Neural cell (in vitro differentiated cells): ENCODE results near the gene NR2C1. TPM values are rescaled to one million over a fixed set of nuclear protein-coding genes. Genes with fewer than 3 reads are reported as not detected.
"Not testable (repeated sequence)": the region's sequence is repeated elsewhere in the genome, so short reads cannot be mapped to it uniquely, and the experiment has no call there.

Experiments
- H2AFZ ChIP-seq: fragments of 200-600, 300-800 bp; sonication (generic), shearing (Covaris generic); 2 replicates; pipeline ENCODE4 v1.6.0; 2014; ENCODE audit warnings: low read depth, mild to moderate bottlenecking, antibody characterized with exemption, low read length, moderate library complexity
- H3F3A ChIP-seq: fragments of 200-600 bp; shearing (Covaris generic); 2 replicates; pipeline ENCODE4 v1.6.1; 2016; ENCODE audit warnings: mild to moderate bottlenecking, moderate library complexity, mixed read lengths, antibody characterized with exemption, low read length; ENCODE audit not compliant: insufficient read depth, poor library complexity, severe bottlenecking
- H3K27ac ChIP-seq: fragments of 200-600, 300-800 bp; sonication (generic), shearing (Covaris generic); 2 replicates; pipeline ENCODE4 v1.5.1; 2014; ENCODE audit warnings: mild to moderate bottlenecking, low read length, moderate library complexity
- H3K27me3 ChIP-seq: fragments of 300-800, 200-600 bp; sonication (generic), shearing (Covaris generic); 2 replicates; pipeline ENCODE4 v1.6.0; 2014; ENCODE audit warnings: mild to moderate bottlenecking, low read depth, low read length, moderate library complexity; ENCODE audit not compliant: insufficient read depth
- H3K36me3 ChIP-seq: fragments of 300-800, 200-600 bp; sonication (generic), shearing (Covaris generic); 2 replicates; pipeline ENCODE4 v1.5.1; 2014; ENCODE audit warnings: mild to moderate bottlenecking, antibody characterized with exemption, low read length, moderate library complexity; ENCODE audit not compliant: insufficient read depth
- H3K4me2 ChIP-seq: fragments of 300-800, 200-600 bp; sonication (generic), shearing (Covaris generic); 2 replicates; pipeline ENCODE4 v1.6.0; 2014; ENCODE audit warnings: mild to moderate bottlenecking, low read length
- H3K4me3 ChIP-seq: fragments of 300-800, 200-600 bp; sonication (generic), shearing (Covaris generic); 2 replicates; pipeline ENCODE4 v1.5.1; 2014; ENCODE audit warnings: mild to moderate bottlenecking, low read length, moderate library complexity
- H3K79me2 ChIP-seq: fragments of 200-600 bp; shearing (Covaris generic); replicated peaks from 2 replicates; pipeline ENCODE4 v1.6.0; 2014; ENCODE audit warnings: mild to moderate bottlenecking, low read length, moderate library complexity; ENCODE audit not compliant: insufficient read depth
- H3K9ac ChIP-seq: fragments of 300-800, 200-600 bp; sonication (generic), shearing (Covaris generic); 2 replicates; pipeline ENCODE4 v1.6.1; 2016; ENCODE audit warnings: mild to moderate bottlenecking, low read length, mixed read lengths
- H3K9me2 ChIP-seq: fragments of 200-600 bp; shearing (Covaris generic); 2 replicates; pipeline ENCODE4 v1.6.1; 2016; ENCODE audit warnings: mild to moderate bottlenecking, low read length, mixed read lengths; ENCODE audit not compliant: insufficient read depth
- H3K9me3 ChIP-seq: fragments of 200-600, 300-800 bp; sonication (generic), shearing (Covaris generic); 2 replicates; pipeline ENCODE4 v1.6.1; 2016; ENCODE audit warnings: mild to moderate bottlenecking, mixed run types, low read length, moderate library complexity, mixed read lengths
- H4K20me1 ChIP-seq: fragments of 200-600 bp; shearing (Covaris generic); 2 replicates; pipeline ENCODE4 v1.6.1; 2016; ENCODE audit warnings: mild to moderate bottlenecking, mixed run types; ENCODE audit not compliant: insufficient read depth
- CTCF ChIP-seq: fragments of 450-650 bp; IDR thresholded peaks from 2 replicates; pipeline ENCODE4 v1.5.1; 2014; ENCODE audit warnings: antibody characterized with exemption, mild to moderate bottlenecking, moderate library complexity; ENCODE audit not compliant: poor library complexity, severe bottlenecking
- EP300 ChIP-seq: fragments of 450-650 bp; conservative IDR thresholded peaks from 2 replicates; pipeline ENCODE4 v1.6.1; 2014; ENCODE audit warnings: antibody characterized with exemption, mild to moderate bottlenecking, moderate library complexity; ENCODE audit not compliant: poor library complexity, severe bottlenecking
- MXI1 ChIP-seq: fragments of 450-650 bp; conservative IDR thresholded peaks from 2 replicates; pipeline ENCODE4 v1.6.1; 2014; ENCODE audit warnings: antibody characterized with exemption, mild to moderate bottlenecking; ENCODE audit not compliant: poor library complexity, severe bottlenecking
- RAD21 ChIP-seq: fragments of 450-650 bp; conservative IDR thresholded peaks from 2 replicates; pipeline ENCODE4 v1.6.1; 2014; ENCODE audit warnings: antibody characterized with exemption, mild to moderate bottlenecking, moderate library complexity
- REST ChIP-seq: IDR thresholded peaks from 2 replicates; pipeline ENCODE4 v1.6.1; 2012; ENCODE audit warnings: borderline replicate concordance
- SMC3 ChIP-seq: fragments of 450-650 bp; conservative IDR thresholded peaks from 2 replicates; pipeline ENCODE4 v1.6.1; 2014; ENCODE audit warnings: antibody characterized with exemption, mild to moderate bottlenecking, moderate library complexity; ENCODE audit not compliant: poor library complexity
- polyA plus RNA-seq: library from polyadenylated mRNA; depleted of rRNA; stranded (reverse); fragments of >200 nt; gene quantifications from 2 replicates; pipeline ENCODE4 v1.2.3, GENCODE V29; 2014

The NR2C1 gene
- polyA plus RNA-seq, 1 donor from 2014 or later: 137 TPM

GRCh38 chr12:95095866-95096265 lies 22.4 kb upstream of the NR2C1 start:
- H3F3A ChIP-seq, H3K4me2 ChIP-seq, H4K20me1 ChIP-seq, H3K27ac ChIP-seq, H3K36me3 ChIP-seq, H3K79me2 ChIP-seq, H3K9me2 ChIP-seq, H3K4me3 ChIP-seq, H3K9me3 ChIP-seq, H2AFZ ChIP-seq, H3K27me3 ChIP-seq, H3K9ac ChIP-seq: not testable (repeated sequence)

- Histone ChIP-seq H3K79me2 (no peaks in the 10 kb centered on the region), H4K20me1 (no peaks in the 10 kb centered on the region), H2AFZ (no peak overlapping the region), H3K9ac (no peak overlapping the region), H3K4me3 (peak overlapping the region; percentile 21), H3K27ac (peak overlapping the region; percentile 64), H3K36me3 (peaks cover 5% of the 10 kb centered on the region), H3K27me3 (no peaks in the 10 kb centered on the region), H3F3A (no peaks in the 10 kb centered on the region), H3K9me2 (no peaks in the 10 kb centered on the region), H3K4me2 (no peak overlapping the region), H3K9me3 (no peaks in the 10 kb centered on the region)
- TF ChIP-seq EP300 (peak; percentile 10), SMC3 (no peak)
Measured at GRCh38 chr12:95089462-95089861, 16.0 kb upstream of the NR2C1 start.

GRCh38 chr12:95088379-95088778 lies 15.0 kb upstream of the NR2C1 start:
- Histone ChIP-seq H3K36me3 (peaks cover 5% of the 10 kb centered on the region), H3F3A (no peaks in the 10 kb centered on the region), H2AFZ (no peak overlapping the region), H3K9ac (no peak overlapping the region), H3K79me2 (no peaks in the 10 kb centered on the region), H3K4me2 (no peak overlapping the region), H3K9me3 (no peaks in the 10 kb centered on the region), H3K27me3 (no peaks in the 10 kb centered on the region), H3K9me2 (no peaks in the 10 kb centered on the region), H4K20me1 (no peaks in the 10 kb centered on the region), H3K4me3 (no peak overlapping the region), H3K27ac (peak overlapping the region; percentile 64)
- no peak for TF ChIP-seq MXI1
- TF ChIP-seq RAD21: no peak
- no peak for TF ChIP-seq CTCF
- TF ChIP-seq EP300: no peak
- TF ChIP-seq REST: no peak
